ENCODE data around the gene RIMOC1.

Gene RIMOC1, protein sequence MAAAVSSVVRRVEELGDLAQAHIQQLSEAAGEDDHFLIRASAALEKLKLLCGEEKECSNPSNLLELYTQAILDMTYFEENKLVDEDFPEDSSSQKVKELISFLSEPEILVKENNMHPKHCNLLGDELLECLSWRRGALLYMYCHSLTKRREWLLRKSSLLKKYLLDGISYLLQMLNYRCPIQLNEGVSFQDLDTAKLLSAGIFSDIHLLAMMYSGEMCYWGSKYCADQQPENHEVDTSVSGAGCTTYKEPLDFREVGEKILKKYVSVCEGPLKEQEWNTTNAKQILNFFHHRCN

DNA sequence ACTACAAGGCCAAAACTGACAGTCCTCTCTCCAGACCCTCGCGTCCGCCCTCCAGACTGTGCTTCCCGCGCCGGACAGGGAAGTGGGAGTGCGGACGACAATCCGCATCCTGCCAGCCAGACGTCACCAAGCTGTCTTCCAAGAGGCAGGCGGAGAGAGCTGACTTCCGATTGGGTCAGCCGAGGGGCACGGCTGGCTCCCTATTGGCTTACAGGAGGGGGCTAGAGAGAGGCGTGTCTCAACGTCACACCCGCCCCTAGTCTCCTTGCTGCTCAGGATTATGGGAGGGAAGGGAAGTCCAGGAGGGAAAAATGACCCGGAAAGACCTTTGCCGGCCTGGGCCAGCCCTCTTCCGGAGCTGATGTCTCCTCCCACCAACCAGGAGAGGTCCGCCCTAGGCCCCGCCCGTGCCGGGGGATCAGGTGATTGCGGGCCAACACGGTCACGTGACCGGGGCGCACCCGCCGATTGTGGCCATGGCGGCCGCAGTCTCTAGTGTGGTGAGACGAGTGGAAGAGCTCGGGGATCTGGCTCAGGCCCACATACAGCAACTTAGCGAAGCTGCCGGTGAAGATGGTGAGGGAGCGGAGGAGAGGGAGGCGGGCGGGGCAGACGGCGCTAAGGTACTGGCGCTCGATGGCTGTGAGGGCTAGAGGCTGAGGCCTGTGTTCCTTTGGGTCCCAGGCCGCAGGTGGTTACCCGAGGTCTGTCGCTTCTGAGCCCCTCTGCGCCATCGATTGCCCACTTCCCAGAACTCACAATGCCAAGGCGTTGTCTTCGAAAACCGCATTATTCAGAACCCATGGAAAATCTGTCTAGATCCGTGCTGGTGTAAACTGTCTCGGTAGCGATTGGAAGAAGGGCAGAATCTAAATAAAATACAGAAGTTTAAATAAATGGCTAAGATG is at the start of gene RIMOC1:
Gene RIMOC1, plus strand, starts transcription at position 453 of the 908 bp plus-strand sequence. Its CDS starts 24 bp downstream, at position 477.
- peaks cover 19% of the 10 kb centered on the region for H3K36me3 Mint-ChIP-seq
- peak; percentile 98 for DNase-seq
- H3K4me3 Mint-ChIP-seq = peak within 1 kb of the TSS; percentile 96
- H3K4me1 Mint-ChIP-seq = peaks cover 41% of the 10 kb centered on the region
- peak within 1 kb of the TSS; percentile 97 for H3K27ac Mint-ChIP-seq
- peaks cover 16% of the 10 kb centered on the region for H3K27me3 Mint-ChIP-seq
- no peaks in the 10 kb centered on the region for H3K9me3 Mint-ChIP-seq
- CTCF ChIA-PET = interaction anchor here (1.0 kb wide), 1 partner anchor 10 kb away, joined by 3 read pairs; no protein-coding TSS in a partner anchor

DNA sequence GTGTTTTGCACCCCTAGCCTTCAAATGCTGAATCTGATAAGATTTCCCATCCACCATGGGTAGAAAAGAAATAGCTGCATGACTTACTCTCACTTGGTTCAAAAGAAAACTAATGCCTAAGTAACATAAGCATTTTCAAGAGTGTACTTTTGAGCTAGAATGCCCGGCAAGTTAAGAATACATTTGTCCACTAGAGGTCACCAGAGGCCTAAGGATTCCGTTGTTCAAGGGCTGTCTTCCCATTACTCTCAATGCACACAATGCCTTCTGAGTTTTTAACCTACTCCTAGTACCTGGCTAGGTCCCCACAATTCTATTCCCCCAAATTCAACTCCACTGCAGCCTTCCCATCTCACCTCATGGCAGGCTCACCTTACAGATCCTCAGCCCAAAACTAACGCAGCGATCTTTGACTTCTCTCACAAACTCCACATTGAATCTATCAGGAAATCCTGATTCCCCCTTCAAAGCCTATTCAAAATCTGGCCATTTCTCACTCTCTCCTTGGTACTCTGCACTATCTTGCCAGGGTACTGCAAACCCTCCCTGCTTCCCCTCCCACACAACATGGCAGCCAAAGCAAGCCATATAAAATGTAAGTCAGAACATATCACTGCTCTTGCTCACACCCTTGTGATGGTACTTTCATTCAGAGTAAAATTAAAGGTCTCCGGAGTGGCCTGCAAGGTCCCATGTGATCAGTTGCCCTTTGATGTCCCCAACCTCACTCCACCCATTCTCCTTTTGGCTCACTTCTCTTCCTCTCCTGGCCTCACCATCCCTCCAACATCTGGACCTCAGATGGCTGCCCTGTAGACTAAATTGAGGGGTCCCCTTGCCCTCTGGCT is 47.3 kb upstream of the RIMOC1 start:
- Mint-ChIP-seq H3K9me3 (no peaks in the 10 kb centered on the region), H3K36me3 (peaks cover 38% of the 10 kb centered on the region), H3K27me3 (no peaks in the 10 kb centered on the region), H3K4me3 (no peak overlapping the region), H3K4me1 (peaks cover 9% of the 10 kb centered on the region), H3K27ac (no peak overlapping the region)
- DNase-seq = peak; percentile 69
- CTCF ChIA-PET = interaction anchor here (0.6 to 8.5 kb wide), 21 partner anchors 8 to 911 kb away, joined by 3 to 143 read pairs (median 3); no protein-coding TSS in a partner anchor

DNA sequence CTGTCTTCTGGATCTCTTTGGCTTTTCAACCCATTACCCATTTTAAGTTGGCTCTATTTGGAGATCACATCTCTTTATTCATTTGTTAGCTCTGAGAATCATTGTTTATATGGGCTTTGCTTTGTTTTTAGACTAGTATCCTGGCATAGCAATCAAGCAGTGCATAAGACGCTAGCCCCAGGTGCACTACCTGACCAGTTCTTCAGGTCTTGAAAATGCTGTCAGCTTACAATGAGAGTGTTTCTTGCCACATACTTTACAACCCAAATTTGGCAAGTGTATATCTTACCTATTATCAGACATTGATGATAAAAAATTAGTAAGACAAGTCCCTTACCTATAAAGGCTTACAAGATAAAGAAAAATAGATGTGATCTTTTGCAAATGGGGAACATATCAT is 46.2 kb upstream of the RIMOC1 start:
- peaks cover 9% of the 10 kb centered on the region for H3K4me1 Mint-ChIP-seq
- H3K36me3 Mint-ChIP-seq = peaks cover 35% of the 10 kb centered on the region
- CTCF ChIA-PET = interaction anchor here (1.4 to 8.5 kb wide), 3 partner anchors 147 to 910 kb away, joined by 3 to 143 read pairs (median 7); no protein-coding TSS in a partner anchor
- DNase-seq = no peak
- no peak overlapping the region for H3K4me3 Mint-ChIP-seq
- H3K27me3 Mint-ChIP-seq = no peaks in the 10 kb centered on the region
- no peak overlapping the region for H3K27ac Mint-ChIP-seq
- H3K9me3 Mint-ChIP-seq = no peaks in the 10 kb centered on the region

DNA sequence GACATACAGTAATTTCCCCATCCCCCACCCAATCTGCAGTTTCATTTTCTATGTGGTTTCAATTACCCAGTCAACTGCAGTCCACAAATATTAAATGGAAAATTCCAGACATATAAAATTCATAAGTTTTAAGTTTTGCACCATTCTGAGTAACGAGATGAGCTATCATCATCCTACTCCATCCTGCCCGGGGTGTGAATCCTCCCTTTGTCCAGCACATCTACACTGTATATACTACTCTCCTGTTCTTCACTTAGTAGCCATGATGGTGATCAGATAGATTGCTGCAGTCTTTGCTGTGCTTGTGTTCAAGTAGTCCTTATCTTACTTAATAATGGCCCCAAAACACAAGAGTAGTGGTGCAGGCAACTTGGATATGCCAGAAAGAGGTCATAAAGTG is 45.3 kb upstream of the RIMOC1 start:
- peak overlapping the region; percentile 3 for H3K27ac Mint-ChIP-seq
- peaks cover 34% of the 10 kb centered on the region for H3K36me3 Mint-ChIP-seq
- CTCF ChIA-PET = interaction anchor here (1.0 to 8.5 kb wide), 3 partner anchors 66 to 199 kb away, joined by 3 to 143 read pairs (median 4); partner anchors contain the start of gene FBXO4
- no peak for DNase-seq
- H3K27me3 Mint-ChIP-seq = no peaks in the 10 kb centered on the region
- H3K4me3 Mint-ChIP-seq = no peak overlapping the region
- H3K4me1 Mint-ChIP-seq = peaks cover 16% of the 10 kb centered on the region
- H3K9me3 Mint-ChIP-seq = no peaks in the 10 kb centered on the region

DNA sequence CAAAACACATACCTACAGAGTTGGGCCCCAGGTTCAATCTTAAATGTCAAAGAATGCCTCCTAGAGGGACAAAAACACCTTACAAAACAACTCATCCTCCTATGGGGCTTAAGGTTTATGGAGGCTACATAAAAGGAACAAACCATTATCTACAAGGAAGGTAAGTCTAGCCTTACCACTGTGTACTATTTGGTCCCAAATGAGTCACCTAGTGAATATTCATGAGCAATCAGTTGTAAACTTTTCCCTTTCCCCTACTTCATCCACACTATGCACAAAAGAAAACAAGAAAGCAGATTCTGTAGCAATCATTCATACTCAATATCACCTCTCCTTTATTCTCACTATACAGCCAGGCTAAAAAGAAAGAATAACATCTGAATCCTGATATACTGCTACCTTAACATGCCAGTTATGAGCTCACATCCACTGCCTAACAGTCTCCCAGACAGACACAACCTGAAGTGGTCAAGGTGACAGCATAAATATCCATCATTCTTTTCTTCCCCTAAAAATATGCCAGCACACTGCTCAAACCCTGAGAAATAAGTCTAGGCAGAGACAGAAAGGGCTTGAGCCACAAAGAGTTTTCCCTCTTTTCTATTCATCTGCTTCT is 40.2 kb upstream of the RIMOC1 start:
- peaks cover 55% of the 10 kb centered on the region for H3K4me1 Mint-ChIP-seq
- no peak for DNase-seq
- no peaks in the 10 kb centered on the region for H3K9me3 Mint-ChIP-seq
- no peak overlapping the region for H3K4me3 Mint-ChIP-seq
- H3K36me3 Mint-ChIP-seq = peaks cover 37% of the 10 kb centered on the region
- no peaks in the 10 kb centered on the region for H3K27me3 Mint-ChIP-seq
- no peak overlapping the region for H3K27ac Mint-ChIP-seq
- CTCF ChIA-PET = interaction anchor here (2.1 to 3.2 kb wide), 2 partner anchors 8 to 193 kb away, joined by 11 to 12 read pairs; no protein-coding TSS in a partner anchor

DNA sequence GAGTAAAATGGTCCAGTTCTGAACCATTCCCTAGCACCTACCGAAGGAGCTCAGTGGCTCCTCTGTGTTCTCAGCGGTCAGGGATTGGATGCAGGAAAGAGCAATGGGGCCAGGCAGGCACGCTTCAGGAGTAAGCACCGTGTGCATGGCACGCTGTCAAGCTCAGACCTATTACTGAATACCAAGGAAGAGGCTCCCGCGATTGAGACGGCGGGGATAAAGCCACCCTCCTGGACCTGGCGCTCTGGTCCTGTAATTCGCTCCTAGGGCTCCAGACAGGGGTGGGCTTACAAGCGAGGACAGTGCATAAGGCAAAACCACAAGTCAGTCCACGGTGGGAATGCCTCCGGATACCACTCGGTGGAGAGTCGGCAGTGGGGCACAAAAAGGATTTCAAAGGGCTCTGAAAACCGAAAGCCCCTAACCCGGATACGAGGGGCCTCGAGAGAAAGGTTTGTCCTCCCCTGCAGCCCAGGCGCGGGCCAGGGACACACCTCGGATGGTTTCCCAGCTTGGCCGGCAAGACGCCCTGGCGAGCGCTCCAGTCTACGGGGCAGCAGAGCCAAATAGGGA is 34.9 kb upstream of the RIMOC1 start:
- CTCF ChIA-PET = no interaction called here
- H3K4me1 Mint-ChIP-seq = peaks cover 56% of the 10 kb centered on the region
- H3K9me3 Mint-ChIP-seq = no peaks in the 10 kb centered on the region
- H3K4me3 Mint-ChIP-seq = peak overlapping the region; percentile 90
- peak overlapping the region; percentile 91 for H3K27ac Mint-ChIP-seq
- no peaks in the 10 kb centered on the region for H3K27me3 Mint-ChIP-seq
- H3K36me3 Mint-ChIP-seq = peaks cover 10% of the 10 kb centered on the region
- peak; percentile 48 for DNase-seq

DNA sequence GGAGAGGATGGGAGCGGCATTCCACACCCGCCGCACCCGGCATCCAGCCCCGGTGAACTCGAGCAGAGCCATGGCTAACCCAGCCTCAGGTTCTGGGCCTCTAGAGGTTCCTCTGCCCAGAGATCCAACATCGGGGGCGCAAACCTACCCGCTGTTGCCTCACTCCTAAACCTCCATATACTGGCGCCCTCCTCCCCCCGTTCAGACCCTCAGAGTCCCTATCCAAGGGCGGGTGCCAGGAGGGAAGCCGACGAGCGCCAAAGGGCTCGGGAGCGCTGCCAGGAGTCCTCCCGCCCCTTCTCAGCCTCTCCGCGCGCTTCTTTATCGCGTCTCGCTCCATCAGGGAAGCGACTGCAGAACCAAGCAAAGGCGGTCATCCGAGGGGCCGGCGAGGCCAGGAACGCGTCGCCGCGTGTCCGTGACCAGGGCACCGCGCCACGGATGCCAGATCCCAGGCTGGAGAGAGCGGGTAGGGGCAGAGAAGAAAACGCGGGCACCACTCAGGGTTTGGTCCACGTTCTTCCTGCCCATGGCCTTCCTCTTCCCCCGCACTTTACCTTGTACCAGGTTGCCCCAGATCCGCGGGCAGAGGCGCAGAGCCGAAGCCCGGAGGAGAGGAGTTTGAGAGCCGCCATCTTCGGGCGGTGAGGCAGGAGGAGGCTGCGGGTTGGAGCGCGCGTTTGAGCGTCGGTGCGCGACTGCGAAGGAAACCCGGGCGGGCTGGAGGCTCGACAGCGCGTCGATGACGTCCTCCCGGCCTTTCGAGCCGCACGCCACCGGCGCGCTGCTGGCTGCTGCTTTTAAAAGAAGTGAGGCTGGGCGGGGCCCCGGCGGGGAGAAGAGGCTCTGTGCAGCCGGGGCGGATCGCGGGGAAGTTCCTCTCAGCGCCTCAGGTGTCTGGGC is 34.2 kb upstream of the RIMOC1 start, which contains the start of gene OXCT1:
Gene OXCT1, minus strand, starts transcription at position 702 of the 903 bp plus-strand sequence. Its CDS starts 67 bp downstream, at position 635.
- Mint-ChIP-seq H3K27me3 (no peaks in the 10 kb centered on the region), H3K4me1 (peaks cover 57% of the 10 kb centered on the region), H3K27ac (peak within 1 kb of the TSS; percentile 91), H3K4me3 (peak within 1 kb of the TSS; percentile 90), H3K36me3 (peaks cover 10% of the 10 kb centered on the region), H3K9me3 (no peaks in the 10 kb centered on the region)
- peak; percentile 96 for DNase-seq
- CTCF ChIA-PET = interaction anchor here (1.8 kb wide), 1 partner anchor 55 kb away, joined by 5 read pairs; the partner anchor contains the start of gene FBXO4

DNA sequence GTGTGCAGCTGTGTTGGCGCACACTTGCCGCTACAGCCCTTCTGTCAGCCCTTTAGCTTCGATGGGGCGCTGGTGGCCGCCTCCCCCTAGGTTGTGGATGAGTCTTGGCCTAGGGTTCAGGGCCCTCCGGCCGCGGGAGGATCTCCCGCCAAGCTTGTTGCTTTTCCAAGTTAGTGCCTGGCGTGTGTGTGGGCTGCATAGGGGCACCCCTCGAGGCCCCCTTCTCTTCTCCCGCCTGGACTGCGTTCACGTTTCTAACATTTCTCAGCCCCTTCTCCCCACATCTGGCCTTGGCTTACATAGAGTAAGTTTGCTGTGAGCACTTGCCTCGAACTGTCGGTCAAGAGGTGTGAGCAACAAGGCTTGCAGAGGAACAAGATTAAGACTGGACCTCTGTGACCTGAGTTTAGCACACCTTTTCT is 33.5 kb upstream of the RIMOC1 start:
- Mint-ChIP-seq H3K4me3 (peak overlapping the region; percentile 90), H3K27ac (peak overlapping the region; percentile 91), H3K36me3 (peaks cover 10% of the 10 kb centered on the region), H3K4me1 (peaks cover 56% of the 10 kb centered on the region), H3K27me3 (no peaks in the 10 kb centered on the region), H3K9me3 (no peaks in the 10 kb centered on the region)
- CTCF ChIA-PET = interaction anchor here (1.0 to 1.8 kb wide), 2 partner anchors 15 to 55 kb away, joined by 3 to 5 read pairs; partner anchors contain the start of gene FBXO4
- no peak for DNase-seq

DNA sequence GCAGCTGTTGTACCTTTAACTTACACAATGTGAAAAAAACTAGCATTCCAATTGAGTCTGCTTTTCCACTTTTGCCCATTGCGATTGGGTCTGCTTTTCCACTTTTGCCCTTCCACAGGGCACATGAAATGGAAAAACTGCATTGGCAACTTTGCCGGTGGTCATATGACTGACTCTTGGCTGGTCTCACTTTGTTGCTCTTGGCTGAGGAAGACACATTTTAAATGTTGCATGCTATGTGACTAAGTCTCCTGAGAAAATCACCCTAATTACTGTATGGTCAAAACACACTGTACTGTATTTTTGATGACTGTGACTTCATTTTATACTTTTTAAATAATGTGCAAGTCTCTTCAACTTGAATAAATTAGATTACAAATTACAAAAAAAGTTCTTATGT is 32.3 kb upstream of the RIMOC1 start:
- no peak for DNase-seq
- Mint-ChIP-seq H3K36me3 (peaks cover 6% of the 10 kb centered on the region), H3K4me3 (no peak overlapping the region), H3K4me1 (peaks cover 48% of the 10 kb centered on the region), H3K9me3 (no peaks in the 10 kb centered on the region), H3K27ac (no peak overlapping the region), H3K27me3 (no peaks in the 10 kb centered on the region)
- CTCF ChIA-PET = interaction anchor here (1.0 to 1.8 kb wide), 2 partner anchors 16 to 53 kb away, joined by 3 to 5 read pairs; partner anchors contain the start of gene FBXO4

DNA sequence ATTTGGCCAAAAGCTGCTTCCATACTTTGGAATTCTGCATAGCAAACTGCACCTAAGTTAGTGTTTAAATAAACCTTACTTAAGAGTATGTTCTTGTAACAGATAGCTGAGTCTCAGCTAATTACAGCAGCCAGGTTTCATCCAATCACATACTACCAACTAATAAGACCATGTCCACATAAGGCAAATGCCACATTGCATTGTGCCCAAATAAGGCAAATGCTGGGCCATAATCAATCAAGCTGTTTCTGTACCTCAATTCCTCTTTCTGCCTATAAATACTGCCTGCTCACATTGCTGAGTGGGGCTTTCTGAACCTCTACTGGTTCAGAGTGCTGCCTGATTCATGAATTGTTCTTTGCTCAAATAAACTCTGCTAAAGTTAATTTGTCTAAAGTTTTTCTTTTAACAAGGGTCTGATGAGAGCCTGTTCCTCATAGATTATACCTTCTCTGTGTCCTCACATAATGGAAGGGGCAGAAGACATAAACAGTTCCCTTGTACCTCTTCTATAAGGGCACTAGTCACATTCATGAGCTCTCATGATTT is 29.6 kb upstream of the RIMOC1 start:
- Mint-ChIP-seq H3K27me3 (no peaks in the 10 kb centered on the region), H3K4me3 (no peak overlapping the region), H3K9me3 (no peaks in the 10 kb centered on the region), H3K27ac (no peak overlapping the region), H3K4me1 (peaks cover 26% of the 10 kb centered on the region), H3K36me3 (no peaks in the 10 kb centered on the region)
- CTCF ChIA-PET = interaction anchor here (1.3 kb wide), 1 partner anchor 51 kb away, joined by 4 read pairs; the partner anchor contains the start of gene FBXO4
- DNase-seq = no peak

DNA sequence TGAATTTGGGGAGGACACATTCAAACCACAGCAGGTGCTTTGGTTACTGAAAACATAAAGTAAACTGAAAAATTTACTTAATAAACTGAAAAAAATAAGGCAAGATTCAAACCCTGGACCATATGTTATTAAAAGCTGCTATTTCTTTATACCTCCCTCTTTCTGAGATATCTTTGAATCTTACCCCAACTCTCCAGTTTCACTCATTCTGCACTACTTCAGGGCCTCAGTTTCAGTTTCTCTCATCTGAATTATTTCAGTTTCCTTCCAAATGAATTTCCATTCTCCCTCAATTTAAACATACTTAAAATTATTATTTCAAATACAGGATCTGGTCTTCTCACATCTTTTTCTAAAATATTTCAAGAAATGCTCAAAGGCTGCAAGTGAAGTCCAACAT is 29.0 kb upstream of the RIMOC1 start:
- H3K36me3 Mint-ChIP-seq = no peaks in the 10 kb centered on the region
- no peak for DNase-seq
- no peaks in the 10 kb centered on the region for H3K9me3 Mint-ChIP-seq
- CTCF ChIA-PET = interaction anchor here (1.5 kb wide), 1 partner anchor 182 kb away, joined by 3 read pairs; no protein-coding TSS in a partner anchor
- H3K27me3 Mint-ChIP-seq = no peaks in the 10 kb centered on the region
- peaks cover 26% of the 10 kb centered on the region for H3K4me1 Mint-ChIP-seq
- no peak overlapping the region for H3K4me3 Mint-ChIP-seq
- H3K27ac Mint-ChIP-seq = no peak overlapping the region

Data from activated naive CD4-positive, alpha-beta T cell treated with anti-CD3 and anti-CD28 coated beads, Interleukin-2, amount 10 ng/mL, durations not matched to agents 7 days and 5 days (primary cell).